Measurements from ENCODE around the gene ARHGEF19.
"Not testable (repeated sequence)": the region's sequence is repeated elsewhere in the genome, so short reads cannot be mapped to it uniquely, and the experiment has no call there.

ARHGEF19 gene

DNA sequence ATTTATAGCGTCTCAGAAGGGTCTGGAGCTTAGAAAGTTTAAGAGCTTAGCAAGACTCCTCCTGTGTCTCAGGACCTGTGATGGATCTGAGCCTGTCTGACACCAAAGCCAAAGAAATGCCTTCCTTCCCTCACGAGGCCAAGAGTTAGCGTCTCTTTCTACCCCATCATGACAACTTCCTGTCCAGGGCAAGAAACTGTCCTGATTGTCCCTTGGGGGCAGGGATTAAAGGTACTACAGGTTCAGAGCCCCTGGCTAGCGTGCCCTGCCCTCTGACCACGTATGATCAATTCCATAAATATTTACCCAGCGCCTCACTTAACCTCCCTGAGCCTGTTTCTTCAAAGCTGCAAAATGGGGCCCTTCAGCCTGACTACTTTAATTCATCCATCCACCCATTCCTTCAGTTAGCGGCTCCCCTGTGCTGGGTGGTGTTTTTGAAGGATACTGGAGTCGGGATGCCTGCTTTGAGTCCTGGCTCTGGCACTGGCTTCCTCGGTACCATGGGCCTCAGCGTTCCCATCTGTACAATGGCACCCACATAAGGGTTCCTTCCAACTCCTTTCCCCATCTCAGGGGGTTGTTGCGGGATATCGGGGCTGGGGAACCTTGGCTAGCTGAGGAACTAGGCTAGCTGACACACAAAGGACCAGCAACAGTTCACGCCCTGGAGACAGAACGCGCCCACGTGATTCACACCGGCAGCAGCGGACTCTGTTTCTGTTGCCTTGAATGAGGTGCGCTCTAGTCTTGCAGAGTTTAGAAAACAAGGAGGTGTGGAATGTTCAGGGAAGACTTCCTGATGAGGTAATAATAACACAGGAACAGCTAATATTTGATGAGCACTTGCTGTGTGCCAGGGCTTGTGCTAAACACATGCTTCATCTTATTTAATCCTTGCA, 33.6 kb downstream of the ARHGEF19 start:
- no peak for DNase-seq

- no peak for DNase-seq
These were observed 35.1 kb downstream of the ARHGEF19 start for GRCh38 chr1:16177306-16177705.

- DNase-seq = no peak
These were observed 35.8 kb downstream of the ARHGEF19 start for GRCh38 chr1:16176653-16177052.

DNA sequence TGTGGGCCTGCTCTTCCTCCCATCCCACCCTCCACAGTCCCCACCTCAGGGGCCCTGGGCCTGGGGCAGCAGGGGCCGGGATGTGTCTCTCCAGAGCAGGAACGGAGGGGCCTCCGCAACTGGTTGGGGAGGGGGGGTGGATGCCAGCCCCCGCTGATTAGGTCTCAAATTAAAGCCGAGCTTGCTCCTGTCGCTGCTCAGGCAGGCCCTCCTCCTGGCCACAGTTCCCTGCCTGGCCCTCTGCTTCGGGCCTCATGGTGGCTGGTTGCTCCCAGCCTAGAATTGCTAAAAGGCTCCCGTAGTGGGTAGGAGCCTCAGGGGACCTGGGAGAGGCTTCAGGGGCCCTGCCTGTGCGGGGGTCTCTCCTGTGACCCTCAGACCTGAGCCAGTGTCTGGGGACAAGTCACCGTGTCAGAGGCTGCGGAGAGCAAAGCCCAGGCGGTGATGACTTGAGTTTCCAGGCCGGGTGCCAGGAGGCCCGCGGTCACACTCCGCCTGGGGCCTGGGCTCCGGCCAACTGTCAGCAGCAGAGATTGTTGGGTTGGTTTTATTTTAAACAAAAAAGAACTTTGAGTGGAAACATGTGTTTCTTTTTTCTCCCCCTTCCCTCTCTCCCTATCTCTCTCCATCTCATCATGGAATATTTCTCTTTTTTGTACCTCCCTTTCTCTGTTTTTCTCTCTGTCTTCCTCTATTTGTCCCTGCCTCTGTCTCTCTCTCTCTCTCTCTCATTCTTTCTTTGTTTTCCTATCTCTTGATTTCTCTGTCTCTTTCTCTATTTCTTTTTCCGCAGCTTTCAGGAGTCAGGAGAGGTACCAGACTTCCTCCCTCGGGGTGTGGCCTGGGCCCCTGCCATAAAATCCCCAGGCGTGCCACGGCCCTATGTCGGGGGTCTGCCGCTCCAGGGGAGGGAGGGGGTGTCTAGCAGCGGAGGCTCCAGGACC, 36.6 kb downstream of the ARHGEF19 start:
- no peak for DNase-seq

- DNase-seq = no peak
These were observed 37.4 kb downstream of the ARHGEF19 start for GRCh38 chr1:16174886-16175598.

DNA sequence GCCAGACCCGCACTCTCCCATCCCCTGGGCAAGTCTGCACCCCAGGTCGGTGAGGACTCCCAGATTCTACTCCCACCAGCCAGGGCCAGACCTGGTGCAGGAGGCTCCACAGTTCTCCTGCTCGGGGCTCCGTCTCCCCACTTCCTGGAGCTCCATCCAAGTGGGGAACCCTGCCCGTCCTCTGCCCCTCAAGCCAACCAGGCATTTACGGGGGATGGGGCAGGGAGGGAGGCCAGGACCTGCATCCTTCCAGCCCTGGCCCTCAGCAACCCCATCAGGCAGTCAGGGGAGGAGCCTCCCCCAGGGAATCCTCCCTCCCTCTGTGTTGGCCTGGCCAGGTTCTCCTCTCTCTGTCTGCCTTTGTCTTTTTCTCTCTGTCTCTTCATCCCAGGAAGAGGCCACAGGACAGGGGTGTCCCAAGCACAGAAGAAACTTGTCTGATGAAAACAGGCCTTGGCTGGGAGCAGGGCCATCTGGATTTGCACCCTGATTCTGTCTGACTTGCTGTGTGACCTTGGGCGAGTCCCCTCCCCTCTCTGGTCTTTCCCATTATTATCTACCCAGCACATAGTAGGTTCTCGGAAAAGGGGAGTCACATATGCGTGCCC, 38.1 kb downstream of the ARHGEF19 start:
- DNase-seq = no peak

GRCh38 chr1:16173447-16174260, 38.8 kb downstream of the ARHGEF19 start:
- DNase-seq = no peak

DNA sequence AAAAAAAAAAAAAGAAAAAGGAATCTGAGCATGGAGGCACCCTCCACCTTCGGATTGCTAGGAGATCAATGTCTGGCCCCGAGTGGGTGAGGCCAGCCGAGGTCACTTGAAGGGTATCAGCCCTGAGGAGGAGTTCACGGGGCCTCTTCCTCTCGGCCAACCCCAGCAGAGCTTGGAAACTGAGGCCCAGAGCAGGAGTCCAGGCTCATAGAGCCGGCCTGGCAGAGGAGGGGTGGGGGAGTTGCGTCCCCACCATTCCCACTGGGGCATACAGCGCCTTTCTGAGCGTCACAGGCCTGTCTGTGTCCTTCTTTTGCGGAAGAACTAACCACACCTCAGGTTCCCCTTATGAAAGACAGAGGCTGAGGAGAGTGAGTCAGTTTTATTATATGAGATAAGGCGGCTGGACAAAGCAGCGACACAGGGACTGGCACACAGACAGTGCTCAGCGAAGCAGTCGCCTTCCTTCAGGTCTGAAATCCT, 39.4 kb downstream of the ARHGEF19 start:
- no peak for DNase-seq

GRCh38 chr1:16172218-16172830, 40.1 kb downstream of the ARHGEF19 start:
- DNase-seq = no peak

- no peak for DNase-seq
These were observed 40.9 kb downstream of the ARHGEF19 start for GRCh38 chr1:16171314-16172151.

GRCh38 chr1:16170283-16170673, 42.2 kb downstream of the ARHGEF19 start:
- DNase-seq = no peak

- DNase-seq = peak in 1 of 5 donors; percentile 13
These were observed 43.7 kb downstream of the ARHGEF19 start for GRCh38 chr1:16168622-16169360.

DNA sequence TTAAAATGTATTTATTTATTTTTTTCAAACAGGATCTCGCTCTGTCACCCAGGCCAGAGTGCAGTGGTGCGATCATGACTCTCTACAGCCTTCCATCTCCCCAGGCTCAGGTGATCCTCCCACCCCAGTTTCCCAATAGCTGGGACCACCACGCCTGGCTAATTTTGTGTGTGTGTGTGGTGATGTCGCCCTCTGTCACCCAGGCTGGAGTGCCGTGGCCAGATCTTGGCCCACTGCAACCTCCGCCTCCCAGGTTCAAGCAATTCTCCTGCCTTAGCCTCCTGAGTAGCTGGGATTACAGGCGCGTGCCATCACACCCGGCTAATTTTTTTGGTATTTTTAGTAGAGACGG, 44.3 kb downstream of the ARHGEF19 start:
- not testable (repeated sequence) for DNase-seq

GRCh38 chr1:16167331-16168143, 44.9 kb downstream of the ARHGEF19 start:
- DNase-seq = peak; percentile 40 to 67 (median 51)

GRCh38 chr1:16166117-16166516, 46.3 kb downstream of the ARHGEF19 start:
- no peak for DNase-seq

GRCh38 chr1:16165548-16165947, 46.9 kb downstream of the ARHGEF19 start:
- no peak for DNase-seq

DNA sequence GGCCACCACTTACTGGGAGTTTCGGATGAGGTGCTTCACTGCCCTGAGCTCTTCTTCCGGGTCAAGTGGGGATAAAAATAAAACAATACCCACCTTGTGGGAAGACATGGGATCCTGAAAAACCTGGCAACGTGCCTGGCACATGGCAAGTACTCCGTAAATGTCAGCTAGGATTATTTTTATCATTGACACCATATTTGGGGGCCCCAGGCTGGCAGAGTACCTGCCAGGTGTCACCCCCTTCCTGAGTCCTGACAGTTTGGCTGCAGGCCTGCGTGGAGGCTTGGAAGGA, 47.4 kb downstream of the ARHGEF19 start:
- DNase-seq = no peak

DNA sequence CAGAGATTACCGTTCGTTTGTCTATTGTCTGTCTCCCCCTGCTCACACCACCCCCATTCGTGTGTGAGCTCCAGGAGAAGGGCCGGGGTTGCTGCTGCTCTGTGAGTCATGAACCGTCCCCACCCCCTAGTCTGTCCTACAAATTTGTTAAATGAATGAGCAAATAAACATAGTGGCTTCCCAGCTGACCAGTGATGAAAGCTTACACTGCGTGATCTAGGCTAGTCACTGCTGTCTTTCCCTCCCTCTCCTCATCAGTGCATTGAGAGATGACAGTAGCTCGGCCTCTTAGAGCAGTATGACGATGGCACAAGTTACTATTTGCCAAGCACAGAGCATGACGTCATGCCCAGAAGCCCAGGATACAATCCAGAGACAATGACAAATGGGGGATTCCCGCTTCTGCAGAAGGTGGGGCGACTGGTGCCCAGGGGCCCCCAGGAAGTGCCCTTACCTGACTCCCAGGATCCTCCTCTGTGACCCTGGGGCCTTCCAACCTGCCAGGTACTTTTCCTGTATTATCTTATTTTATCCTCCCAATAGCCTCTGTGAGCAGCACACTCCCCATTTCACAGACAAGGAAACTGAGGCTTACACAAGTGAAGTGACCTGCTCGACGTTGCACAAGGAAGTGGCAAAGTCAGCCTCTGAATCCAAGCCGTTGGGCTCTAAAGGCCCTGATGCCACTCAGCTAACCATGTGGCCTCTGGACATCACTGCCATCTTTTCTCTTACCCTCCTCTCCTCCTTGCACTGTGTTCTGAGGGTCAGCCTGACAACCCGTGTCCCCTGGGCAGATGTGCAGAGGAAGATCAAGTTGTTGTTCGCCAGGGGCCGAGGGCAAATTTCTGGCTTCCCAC, 48.0 kb downstream of the ARHGEF19 start:
- no peak for DNase-seq

All from T-helper 1 cell (primary cell).